Measurements from ENCODE around the gene AIG1.
"Not testable (repeated sequence)": the region's sequence is repeated elsewhere in the genome, so short reads cannot be mapped to it uniquely, and the experiment has no call there.

The AIG1 gene

GRCh38 chr6:143037470-143037869 is 23.2 kb upstream of the AIG1 start:
- no peak for TF ChIP-seq CTCF (IDR thresholded peaks at IDR 0.05; ENCODE audit: insufficient read depth, low read length, poor library complexity, severe bottlenecking)
- no peak for DNase-seq (ENCODE audit: extremely low read depth, insufficient read length)
- Histone ChIP-seq H3K36me3 (ENCODE audit: control insufficient read depth, insufficient read depth, low read length) (no peaks in the 10 kb centered on the region), H3K27me3 (replicated peaks; ENCODE audit: control insufficient read depth, insufficient read depth, low read length) (no peaks in the 10 kb centered on the region), H3K4me3 (replicated peaks; ENCODE audit: low read depth, low read length) (no peak overlapping the region)

DNA sequence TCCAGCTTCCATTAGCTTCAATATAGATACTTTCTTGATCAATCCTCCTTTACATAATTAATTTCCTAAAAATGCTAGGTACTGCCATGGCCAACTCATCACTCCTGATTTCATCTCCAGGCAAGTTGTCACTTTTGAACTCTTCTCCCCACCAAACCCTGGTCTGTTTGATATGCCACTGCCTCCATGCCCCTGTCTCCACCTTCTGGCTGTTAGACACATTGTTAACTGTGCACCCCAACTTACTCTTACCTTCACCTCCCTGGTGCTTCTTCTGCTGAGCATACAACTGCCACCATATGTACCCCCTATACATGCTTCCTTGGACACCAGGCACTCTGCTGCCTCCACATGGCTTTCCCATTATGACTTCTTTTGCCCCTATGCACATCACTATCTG is 21.9 kb upstream of the AIG1 start:
- peak; percentile 26 for TF ChIP-seq CTCF (IDR thresholded peaks at IDR 0.05; ENCODE audit: insufficient read depth, low read length, poor library complexity, severe bottlenecking)
- no peak for DNase-seq (ENCODE audit: extremely low read depth, insufficient read length)
- Histone ChIP-seq H3K27me3 (replicated peaks; ENCODE audit: control insufficient read depth, insufficient read depth, low read length) (no peaks in the 10 kb centered on the region), H3K36me3 (ENCODE audit: control insufficient read depth, insufficient read depth, low read length) (no peaks in the 10 kb centered on the region), H3K4me3 (replicated peaks; ENCODE audit: low read depth, low read length) (no peak overlapping the region)

GRCh38 chr6:143039548-143039947 is 21.1 kb upstream of the AIG1 start:
- Histone ChIP-seq H3K36me3 (ENCODE audit: control insufficient read depth, insufficient read depth, low read length) (no peaks in the 10 kb centered on the region), H3K4me3 (replicated peaks; ENCODE audit: low read depth, low read length) (no peak overlapping the region), H3K27me3 (replicated peaks; ENCODE audit: control insufficient read depth, insufficient read depth, low read length) (no peaks in the 10 kb centered on the region)
- no peak for TF ChIP-seq CTCF (IDR thresholded peaks at IDR 0.05; ENCODE audit: insufficient read depth, low read length, poor library complexity, severe bottlenecking)
- no peak for DNase-seq (ENCODE audit: extremely low read depth, insufficient read length)

- H3K27me3 ChIP-seq (replicated peaks; ENCODE audit: control insufficient read depth, insufficient read depth, low read length), result no peaks in the 10 kb centered on the region
- H3K4me3 ChIP-seq (replicated peaks; ENCODE audit: low read depth, low read length), result no peak overlapping the region
- no peak for TF ChIP-seq CTCF (IDR thresholded peaks at IDR 0.05; ENCODE audit: insufficient read depth, low read length, poor library complexity, severe bottlenecking)
- DNase-seq (ENCODE audit: extremely low read depth, insufficient read length), result no peak
- H3K36me3 ChIP-seq (ENCODE audit: control insufficient read depth, insufficient read depth, low read length), result no peaks in the 10 kb centered on the region
Measured at GRCh38 chr6:143040018-143040417, 20.7 kb upstream of the AIG1 start.

- not testable (repeated sequence) for DNase-seq (ENCODE audit: extremely low read depth, insufficient read length); H3K4me3 ChIP-seq (replicated peaks; ENCODE audit: low read depth, low read length); H3K36me3 ChIP-seq (ENCODE audit: control insufficient read depth, insufficient read depth, low read length); H3K27me3 ChIP-seq (replicated peaks; ENCODE audit: control insufficient read depth, insufficient read depth, low read length)
Measured at GRCh38 chr6:143044345-143044744, 16.3 kb upstream of the AIG1 start.

DNA sequence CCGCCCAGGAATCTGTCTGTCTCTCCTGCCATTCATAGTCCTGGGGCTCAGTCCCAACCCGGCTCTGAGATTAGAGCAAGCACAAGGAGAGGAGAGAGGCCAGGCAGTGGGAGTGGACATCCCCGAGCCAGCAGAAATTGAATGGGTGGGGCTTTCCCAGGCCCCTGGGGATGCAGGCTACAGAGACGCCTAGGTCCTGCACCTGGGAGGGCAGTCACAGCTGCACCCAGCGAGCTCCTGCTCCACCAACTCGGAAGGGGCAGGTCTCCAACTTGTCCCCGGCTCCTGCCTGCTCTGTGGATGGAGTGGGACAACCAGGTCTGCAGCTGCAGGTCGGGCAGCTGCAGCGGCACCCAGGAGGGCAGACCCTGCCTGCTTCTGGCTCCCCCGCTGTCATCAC is 11.1 kb upstream of the AIG1 start:
- no peaks in the 10 kb centered on the region for H3K36me3 ChIP-seq (ENCODE audit: control insufficient read depth, insufficient read depth, low read length)
- TF ChIP-seq CTCF (IDR thresholded peaks at IDR 0.05; ENCODE audit: insufficient read depth, low read length, poor library complexity, severe bottlenecking), result no peak
- no peak overlapping the region for H3K4me3 ChIP-seq (replicated peaks; ENCODE audit: low read depth, low read length)
- no peaks in the 10 kb centered on the region for H3K27me3 ChIP-seq (replicated peaks; ENCODE audit: control insufficient read depth, insufficient read depth, low read length)
- no peak for DNase-seq (ENCODE audit: extremely low read depth, insufficient read length)
